HPDE6-E6E7 (cell line): ENCODE measurements around the gene CDC123.
"Not testable (repeated sequence)": the region's sequence is repeated elsewhere in the genome, so short reads cannot be mapped to it uniquely, and the experiment has no call there.

Experiments used
- DNase-seq: peaks from one replicate; pipeline ENCODE4 v3.0.0; 2011; ENCODE audit warnings: missing footprints; ENCODE audit errors: extremely low spot score

Gene CDC123

DNA sequence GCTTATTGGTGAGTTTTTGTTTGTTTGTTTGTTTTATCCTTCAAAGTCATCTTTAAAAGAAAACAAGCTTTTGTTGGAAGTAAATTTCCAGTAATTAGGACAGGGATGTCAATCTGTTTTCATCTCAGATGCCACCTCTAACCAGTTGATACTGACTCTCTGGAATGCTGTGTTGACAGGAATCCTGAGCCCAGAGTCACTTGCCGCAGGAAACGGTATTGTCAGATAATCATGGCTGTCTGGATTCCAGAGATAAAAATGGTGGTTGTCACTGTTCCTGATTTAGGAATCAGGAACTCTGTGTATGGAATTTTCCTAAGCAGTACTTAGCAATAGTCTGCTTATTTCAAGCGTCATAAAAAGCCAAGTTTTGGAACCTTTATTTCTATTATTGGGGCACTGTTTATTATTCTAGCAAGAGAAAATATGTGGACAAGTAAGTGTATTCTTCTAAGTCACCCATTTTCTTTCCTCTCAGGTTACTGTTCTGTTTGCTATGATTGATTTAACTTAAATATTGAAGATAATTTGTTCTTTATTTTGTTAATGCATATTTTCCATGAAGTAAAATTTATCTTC, 39.2 kb downstream of the CDC123 start:
- no peak for DNase-seq

DNA sequence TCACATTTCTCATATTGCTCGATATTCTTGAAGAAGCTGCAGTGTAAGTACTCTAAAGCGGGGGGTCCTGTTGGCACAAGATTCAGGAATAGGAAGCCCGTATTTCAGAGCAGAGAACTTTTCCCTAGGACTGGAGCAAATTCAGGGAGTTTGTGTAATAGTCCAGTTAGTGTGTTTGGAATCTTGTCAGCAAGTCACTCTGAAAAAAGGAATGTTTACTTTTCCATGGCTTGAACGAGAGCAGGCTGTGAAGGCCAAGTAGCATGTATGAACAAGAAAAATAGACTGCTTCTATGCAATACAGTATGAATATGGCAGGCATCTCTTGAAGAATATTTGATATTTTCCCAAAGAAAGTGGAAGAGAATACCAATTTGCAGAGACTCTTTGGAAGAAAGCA, 39.8 kb downstream of the CDC123 start:
- DNase-seq, result no peak

DNA sequence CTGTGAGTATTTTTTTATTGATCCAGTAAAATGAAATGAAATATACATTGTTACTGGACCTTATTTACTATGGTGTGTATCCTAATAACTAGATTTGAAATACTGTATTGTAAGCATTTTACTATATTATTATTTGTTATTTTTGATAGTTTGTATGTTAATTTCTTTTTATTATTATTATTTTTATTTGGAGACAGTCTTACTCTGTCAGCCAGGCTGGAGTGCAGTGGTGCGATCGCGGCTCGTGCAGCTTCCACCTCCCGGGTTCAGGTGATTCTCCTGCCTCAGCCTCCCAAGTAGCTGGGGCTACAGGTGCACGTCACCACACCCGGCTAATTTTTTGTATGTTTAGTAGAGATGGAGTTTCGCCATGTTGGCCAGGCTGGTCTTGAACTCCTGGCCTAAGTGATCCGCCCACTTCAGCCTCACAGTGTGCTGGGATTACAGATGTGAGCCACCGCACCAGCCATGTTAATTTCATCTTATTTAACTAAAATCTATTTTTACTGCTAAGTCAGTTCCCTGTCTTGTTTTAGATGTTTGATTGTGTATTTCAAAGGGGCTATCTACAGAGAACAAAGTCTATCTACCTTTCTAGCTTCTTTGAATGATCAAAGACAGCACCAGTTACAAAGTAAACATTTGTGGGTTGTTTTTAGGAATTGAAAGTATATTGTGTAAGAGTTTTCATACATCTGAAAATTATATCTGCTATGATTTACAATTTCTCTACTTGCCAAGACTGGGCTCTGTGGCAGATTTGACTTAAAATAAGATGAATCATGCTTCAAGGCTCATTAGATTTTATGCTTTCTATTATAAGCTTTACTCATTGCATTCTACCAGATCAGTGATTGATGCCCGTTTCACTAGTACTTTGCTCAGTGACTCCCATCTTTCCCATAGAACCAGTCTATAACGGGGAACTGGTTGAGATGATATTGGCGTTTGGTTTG, 41.6 kb downstream of the CDC123 start:
- no peak for DNase-seq

DNA sequence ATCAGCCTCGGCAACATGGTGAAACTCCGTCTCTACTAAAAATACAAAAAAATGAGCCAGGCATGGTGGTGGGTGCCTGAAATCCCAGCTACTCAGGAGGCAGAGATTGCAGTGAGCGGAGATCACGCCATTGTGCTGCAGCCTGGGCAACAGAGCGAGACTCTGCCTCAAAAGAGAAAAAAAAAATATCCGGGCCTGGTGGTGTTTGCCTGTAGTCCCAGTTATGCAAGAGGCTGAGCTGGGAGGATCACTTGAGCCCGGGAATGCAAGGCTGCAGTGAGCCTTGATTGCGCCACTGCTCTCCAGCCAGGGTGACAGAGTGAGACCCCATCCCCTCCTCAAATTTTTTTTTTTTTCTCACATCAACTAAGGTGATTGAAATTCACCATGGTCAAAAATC, 42.8 kb downstream of the CDC123 start:
- DNase-seq, result no peak

DNA sequence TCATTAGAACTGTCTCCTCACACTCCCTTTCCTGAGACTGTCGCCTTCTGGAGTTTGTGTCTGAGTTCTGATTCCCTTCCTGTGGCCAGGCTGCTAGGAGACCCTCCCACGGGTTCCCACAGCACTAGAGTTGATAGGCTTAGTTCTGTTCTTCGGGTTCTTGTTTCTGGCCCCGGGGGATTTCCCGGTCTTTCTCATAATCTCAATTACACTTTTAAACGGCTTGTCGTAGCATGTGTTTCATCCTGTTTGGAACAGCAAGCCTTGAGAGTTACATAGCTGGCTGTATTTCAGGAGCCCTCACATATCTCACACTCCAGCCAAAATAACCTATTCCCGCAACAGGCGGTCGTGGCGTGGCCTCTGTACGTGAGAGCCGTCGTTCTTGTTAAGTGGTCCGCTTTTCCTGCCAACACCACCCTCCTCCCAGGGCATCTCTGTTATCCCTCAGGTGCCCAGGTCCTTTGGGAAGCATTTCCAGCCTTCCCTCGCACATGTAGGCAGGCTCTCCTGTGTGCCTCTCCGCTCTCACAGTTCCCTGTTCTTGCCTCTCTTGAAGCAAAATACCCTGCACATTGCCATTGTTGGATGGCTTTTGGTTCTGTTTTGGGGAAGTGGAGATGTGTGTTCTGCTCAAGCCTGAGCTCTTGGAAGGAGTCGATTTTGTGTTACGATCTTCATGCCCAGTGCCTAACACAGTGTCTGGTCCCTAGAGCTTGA, 46.0 kb downstream of the CDC123 start:
- no peak for DNase-seq

DNA sequence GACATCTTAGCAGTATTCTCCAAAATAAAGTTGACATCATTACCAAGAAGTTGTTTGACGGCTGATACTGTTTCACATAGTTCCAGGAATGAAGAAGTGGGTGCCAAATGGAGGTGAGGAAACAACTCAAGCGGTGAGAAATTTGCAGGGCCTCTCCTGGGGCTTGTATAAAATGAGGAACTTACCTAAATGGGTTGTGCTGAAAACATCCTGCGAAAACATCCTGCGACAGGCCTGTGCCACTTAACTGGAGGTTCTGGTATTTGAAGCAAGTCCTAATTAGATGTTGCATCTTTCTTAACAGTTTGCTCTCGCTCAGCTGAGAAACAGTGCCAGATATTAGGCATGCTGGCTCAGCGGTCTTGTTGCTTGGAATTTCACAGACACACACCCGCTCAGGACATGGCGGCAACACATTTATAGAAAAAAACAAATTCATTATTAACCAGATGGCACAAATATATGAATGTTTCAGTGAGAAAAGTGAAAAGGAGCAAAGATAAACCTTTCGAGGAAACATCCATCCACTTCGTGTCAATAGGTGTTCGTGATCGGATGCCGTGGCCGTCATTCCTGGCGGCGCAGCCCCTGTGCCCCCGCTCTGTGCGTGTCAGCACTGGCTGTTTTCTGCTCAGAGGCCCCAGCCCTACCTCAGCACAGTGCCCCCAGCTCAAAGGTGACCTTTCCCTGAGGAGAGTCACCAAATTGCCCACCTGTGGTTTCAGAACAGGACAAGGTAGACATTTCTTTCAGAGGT, 48.1 kb downstream of the CDC123 start:
- no peak for DNase-seq

DNA sequence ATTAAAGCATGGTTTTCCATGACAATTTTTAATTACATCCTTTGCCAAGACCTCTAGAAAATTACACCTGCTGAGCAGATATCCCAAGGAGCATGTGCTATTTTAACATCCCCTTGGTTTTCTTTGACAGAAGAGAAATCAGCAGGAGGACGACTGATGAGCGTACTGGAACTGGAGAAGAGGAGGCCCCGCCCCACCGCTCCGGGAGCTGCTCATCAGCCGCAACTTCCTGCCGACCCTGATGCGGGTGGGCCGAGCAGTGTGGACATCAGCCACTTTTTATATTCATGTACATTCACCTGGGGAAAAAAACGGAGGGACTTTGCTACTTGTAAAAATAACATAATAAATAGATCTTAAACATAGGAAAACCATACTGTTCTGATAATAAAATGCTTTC, 54.2 kb downstream of the CDC123 start:
- no peak for DNase-seq

DNA sequence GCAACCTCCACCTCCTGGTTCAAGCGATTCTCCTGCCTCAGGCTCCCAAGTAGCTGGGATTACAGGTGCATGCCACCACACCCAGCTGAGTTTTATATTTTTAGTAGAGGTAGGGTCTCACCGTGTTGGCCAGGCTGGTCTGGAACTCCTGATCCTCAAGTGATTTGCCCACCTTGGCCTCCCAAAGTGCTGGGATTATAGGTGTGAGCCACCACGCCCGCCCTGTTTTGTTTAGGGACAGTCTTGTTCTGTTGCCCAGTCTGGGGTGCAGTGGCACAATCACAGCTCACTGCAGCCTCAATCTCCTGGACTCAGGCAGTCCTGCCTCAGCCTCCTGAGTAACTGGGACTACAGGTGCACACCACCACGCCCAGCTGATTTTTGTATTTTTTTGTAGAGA, 54.7 kb downstream of the CDC123 start:
- not testable (repeated sequence) for DNase-seq

DNA sequence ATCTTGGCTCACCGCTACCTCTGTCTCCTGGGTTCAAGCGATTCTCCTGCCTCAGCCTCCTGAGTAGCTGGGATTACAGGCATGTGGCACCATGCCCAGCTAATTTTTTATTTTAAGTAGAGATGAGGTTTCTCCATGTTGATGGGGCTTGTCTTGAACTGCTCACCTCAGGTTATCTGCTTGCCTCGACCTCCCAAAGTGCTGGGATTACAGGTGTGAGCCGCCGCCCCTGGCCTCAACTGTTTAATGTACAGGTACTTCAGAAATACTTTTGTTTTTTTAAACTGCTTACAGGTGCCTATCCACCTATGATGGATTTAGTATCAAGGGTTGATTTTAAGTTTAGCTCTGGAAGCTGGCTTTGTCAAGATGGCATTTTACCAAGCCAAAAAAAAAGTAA, 55.6 kb downstream of the CDC123 start:
- DNase-seq, result no peak

DNA sequence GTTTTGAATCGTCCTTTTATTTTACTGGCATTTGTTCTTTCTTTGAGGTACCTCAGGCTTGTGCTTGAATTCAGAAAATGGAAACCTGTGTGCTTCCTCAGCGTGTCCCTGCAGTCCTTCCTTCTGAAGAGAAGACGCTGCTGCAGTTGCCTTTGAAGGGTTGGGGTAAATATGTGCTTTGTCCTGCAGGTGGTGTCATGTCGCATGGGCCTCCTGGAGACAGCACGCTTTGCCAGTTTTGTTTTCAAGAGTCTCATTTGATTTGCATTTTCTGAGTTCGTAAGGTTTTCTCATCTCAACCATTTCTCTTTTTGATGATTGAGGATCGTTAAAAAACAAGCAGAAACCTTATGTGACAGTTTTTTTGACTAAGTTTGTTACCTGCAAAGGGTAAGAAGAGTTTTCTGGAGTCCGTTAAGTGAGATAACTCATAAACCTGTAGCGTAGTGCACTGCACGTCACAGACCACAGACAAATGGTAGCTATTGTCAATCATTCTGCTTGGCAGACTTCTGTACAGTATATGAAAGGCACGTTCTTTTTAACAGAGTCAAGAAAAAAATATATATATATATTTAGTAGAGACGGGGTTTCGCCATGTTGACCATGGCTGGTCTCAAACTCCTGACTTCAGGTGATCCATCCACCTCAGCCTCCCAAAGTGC, 57.0 kb downstream of the CDC123 start:
- DNase-seq, result no peak

DNA sequence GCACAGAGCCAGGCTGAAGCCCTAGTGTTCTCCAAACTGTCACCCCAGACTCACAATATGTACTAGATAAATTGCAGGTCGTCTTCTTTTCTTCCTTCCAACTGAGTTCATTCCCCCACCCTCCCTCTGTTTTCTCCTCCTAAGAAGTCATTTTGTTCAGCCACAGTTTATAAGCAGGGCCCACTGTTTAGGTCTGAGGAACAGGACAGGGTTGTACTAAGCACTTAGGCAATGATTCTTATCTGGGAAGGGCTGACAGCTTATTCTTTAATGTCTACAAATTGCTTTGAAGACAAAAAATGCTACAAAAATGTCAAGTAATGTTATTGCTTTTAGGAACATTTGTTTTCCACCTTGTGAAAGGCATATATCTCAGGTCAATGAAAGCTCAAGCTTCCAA, 59.1 kb downstream of the CDC123 start:
- DNase-seq, result no peak

DNA sequence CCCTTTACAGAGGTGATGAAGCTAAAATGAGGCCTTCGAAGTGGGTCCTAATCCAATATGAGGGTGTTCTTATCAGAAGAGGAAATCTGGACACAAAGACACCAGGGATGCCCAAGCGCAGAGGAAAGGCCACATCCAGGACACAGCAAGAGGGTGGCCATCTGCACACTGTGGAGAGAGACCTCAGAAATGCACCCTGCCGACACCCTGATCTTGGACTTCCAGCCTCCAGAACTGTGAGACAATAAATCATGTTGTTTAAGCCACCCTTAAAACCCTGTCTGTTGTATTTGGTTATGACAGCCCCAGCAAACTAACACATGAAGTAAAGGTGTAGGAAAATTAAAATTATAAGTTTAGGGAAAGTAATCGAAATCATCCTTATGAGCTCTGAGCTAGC, 64.0 kb downstream of the CDC123 start:
- DNase-seq, result no peak

DNA sequence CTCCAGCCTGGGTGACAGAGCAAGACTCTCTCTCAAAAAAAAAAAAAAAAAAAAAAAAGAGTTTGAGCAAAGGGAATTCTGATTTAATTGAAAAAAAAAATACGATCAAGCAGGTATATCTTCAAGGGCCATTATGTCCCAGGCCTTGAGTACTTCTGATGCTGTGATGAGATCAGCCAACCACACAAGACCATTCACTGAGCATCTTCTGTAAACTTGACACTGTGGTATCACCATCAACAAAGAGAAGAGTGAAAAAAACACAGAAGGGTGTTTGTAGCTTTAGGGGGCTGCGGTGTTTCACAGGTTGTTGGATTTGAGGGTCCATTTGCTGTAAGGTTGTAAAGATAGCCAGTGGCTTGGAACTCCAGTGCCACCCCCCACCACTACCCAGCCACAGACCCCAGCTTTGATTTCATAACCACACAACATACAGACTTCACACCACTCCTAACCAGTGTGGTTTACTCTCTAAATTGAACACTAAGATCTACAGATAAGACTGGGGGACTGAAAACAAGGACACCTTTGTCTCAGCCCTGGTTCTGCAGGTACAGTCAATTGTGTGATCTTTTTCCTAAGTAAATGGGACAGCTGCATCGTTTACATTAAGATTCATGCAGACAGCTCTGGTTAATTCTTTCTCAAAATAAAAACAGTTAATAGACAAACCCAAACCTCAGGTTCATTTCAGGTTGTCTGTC, 66.4 kb downstream of the CDC123 start:
- DNase-seq, result no peak

DNA sequence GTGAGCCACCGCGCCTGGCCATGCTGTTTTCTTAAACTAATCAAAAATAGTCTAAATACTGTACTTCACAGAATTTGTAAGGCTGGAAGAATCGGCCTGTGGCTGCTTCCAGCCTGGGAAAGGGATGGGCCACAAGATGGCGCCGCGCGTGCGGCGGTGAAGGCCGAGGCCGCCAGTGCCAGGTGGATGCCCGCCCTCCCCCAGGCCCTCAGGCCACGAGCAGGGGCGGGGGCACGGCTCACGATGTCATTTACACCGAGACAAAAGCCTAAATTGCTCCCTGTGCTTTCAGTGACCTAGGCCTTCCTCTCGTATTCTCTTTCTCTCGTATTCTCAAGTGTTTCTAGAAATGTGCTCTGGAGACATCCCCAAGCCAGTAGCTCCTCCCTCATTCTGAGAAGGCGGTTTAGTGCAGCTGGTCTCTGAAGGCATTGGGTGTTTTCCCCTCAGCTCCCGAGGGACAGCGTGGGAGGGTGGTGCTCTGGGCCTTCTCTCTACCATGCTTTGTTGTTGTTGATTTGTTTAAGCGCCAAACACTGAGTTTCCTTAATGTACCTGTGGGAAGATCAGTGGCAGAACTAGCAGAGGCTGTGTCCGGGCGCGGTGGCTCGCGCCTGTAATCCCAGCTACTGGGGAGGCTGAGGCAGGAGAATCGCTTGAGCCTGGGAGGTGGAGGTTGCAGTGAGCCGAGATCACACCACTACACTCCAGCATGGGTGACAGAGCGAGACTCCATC, 68.4 kb downstream of the CDC123 start:
- DNase-seq, result peak; percentile 22

DNA sequence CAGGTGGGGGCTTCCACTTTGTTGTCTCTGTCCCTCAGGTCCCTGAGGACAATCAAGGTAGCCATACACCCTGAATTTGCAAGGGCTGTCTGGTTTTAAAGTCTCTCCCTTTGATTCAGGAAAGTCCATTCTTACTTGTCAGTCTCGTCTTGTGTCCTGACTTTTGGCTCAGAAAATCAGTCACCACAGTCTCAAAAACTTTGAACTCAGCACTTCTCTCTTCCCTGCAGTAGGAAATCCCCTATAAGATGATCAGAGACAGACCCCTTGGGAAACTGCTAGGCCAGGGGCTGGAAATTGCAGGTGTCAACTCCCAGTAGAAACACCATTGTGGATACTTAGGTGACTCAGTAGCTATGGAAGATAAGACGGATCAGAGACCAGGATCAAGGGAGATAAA, 73.1 kb downstream of the CDC123 start:
- DNase-seq, result no peak

DNA sequence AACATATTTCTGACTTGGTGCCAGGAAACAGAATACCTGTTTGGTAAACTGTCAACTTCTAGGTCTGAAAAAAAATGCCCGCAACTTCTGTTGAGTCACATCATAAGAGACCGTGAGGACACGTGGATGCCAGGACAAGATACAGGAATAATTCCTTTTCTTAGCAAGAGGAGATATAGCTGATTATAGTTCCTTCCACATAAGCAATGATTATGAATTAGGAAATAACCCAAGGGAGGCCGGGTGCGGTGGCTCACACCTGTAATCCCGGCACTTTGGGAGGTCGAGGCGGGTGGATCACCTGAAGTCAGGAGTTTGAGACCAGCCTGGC, 75.2 kb downstream of the CDC123 start:
- no peak for DNase-seq

DNA sequence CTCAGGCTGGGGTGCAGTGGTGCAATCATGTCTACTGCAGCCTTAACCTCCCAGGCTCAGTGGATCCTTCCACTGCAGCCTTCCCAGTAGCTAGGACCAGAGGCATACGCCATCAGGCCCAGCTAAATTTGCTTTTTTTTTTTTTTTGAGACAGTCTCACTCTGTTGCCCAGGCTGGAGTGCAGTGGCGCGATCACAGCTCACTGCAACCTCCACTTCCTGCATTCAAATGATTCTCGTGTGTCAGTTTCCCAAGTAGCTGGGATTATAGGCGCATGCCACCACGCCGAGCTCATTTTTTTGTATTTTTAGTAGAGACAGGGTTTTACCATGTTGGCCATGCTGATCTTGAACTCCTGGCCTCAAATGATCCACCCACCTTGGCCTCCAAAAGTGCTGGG, 81.9 kb downstream of the CDC123 start:
- DNase-seq, result not testable (repeated sequence)

DNA sequence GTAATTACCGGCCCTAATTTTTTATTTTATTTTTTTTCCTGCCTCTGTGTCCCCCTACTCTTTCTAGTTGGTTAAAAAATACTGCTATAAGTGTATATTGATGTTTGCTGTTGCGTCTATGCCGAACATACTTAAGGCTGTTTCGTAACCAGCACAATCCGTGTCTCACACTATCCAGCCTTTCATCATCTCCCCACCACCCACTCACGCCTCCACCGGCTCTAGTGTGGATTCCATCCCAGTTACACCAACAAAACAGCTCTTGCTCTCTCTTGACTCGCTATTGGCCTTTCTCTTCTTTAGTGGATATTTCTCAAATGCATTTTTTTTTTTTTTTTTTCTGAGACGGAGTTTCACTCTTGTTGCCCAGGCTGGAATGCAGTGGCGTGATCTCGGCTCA, 83.3 kb downstream of the CDC123 start:
- DNase-seq, result no peak

DNA sequence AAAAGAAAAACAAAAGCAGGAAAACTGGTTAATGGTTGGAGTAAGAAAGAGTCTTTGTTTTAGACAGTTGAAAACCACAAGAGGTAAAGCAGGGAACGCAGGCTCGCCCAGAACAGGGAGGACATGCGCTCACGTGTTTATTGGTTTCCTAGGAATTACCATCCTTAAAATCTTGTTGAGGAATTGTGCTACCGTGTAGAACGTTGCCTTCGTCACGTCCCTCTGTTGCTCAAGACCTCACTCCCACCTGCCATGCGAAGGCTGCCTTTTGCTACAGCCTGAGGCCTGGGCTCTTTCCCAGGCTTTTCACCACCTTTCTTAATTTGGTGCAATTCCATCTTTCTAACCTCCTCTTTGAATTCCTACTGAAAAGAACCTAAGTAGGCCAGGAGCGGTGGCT, 91.8 kb downstream of the CDC123 start:
- no peak for DNase-seq

DNA sequence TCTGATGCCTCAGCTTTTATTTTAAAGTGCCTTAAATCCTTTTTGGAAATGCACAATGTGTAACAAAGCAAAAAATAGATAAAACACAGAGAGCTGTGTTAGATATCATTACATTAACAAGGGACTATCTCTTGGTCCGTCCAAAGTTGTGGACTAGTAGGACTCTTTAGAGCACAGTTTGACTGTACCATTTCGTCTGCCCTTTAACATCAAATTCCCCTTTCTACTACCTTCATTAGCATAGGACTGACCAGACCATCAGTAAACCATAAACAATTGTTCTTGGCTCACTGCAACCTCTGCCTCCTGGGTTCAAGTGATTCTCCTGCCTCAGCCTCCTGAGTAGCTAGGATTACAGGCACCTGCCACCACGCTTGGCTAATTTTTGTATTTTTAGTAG, 101.8 kb downstream of the CDC123 start:
- DNase-seq, result not testable (repeated sequence)
